SU-DHL-6 (cell line): ENCODE results near the gene MDM4.

ENCODE experiments used
- EZH2phosphoT487 ChIP-seq: fragments of 200-600 bp; sonication (generic), shearing (Covaris generic); conservative IDR thresholded peaks from 2 replicates; pipeline ENCODE4 v1.6.1; 2018; ENCODE audit warnings: mild to moderate bottlenecking, antibody characterized with exemption, low read length, moderate library complexity, mixed read lengths
- TF ChIP-seq, protein P1 (sequence below): fragments of 200-600 bp; sonication (generic); IDR thresholded peaks from one replicate; pipeline ENCODE4 v1.5.1; 2017; ENCODE audit warnings: antibody characterized with exemption, mild to moderate bottlenecking, low read length, moderate library complexity; ENCODE audit not compliant: insufficient read depth, poor library complexity, severe bottlenecking

DNA sequence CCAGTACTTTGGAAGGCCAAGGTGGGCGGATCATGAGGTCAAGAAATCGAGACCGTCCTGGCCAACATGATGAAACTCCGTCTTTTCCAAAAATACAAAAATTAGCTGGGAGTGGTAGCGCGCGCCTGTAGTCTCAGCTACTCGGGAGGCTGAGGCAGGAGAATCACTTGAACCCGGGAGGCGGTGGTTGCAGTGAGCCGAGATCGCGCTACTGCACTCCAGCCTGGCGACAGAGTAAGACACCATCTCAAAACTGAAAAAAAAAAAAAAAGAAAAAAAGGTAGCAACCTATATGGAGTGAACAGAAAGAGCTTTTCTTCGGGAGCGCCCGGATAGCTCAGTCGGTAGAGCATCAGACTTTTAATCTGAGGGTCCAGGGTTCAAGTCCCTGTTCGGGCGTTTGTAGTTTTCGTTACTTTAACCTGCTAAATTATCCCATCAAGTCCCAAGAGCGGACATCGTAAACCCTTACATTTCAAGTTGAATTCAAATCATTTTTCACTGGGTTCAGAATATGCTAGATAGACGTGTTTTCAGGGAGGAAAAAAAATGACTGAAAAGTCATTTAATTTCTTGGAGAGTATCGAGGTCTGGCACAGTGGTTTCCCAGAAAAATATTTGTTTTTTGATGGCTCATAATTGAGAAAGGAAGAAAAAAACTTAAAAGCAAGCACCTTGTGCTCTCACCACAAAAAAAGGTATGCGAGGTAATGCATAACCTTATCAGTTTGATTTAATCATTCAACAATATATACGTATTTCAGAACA is 9.8 kb upstream of the MDM4 start:
- TF ChIP-seq, protein P1, sequence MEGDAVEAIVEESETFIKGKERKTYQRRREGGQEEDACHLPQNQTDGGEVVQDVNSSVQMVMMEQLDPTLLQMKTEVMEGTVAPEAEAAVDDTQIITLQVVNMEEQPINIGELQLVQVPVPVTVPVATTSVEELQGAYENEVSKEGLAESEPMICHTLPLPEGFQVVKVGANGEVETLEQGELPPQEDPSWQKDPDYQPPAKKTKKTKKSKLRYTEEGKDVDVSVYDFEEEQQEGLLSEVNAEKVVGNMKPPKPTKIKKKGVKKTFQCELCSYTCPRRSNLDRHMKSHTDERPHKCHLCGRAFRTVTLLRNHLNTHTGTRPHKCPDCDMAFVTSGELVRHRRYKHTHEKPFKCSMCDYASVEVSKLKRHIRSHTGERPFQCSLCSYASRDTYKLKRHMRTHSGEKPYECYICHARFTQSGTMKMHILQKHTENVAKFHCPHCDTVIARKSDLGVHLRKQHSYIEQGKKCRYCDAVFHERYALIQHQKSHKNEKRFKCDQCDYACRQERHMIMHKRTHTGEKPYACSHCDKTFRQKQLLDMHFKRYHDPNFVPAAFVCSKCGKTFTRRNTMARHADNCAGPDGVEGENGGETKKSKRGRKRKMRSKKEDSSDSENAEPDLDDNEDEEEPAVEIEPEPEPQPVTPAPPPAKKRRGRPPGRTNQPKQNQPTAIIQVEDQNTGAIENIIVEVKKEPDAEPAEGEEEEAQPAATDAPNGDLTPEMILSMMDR: no peak
- TF ChIP-seq EZH2phosphoT487: no peak
